DND-41 (cell line): ENCODE results near the gene CPPED1.

Experiments used
- CTCF ChIP-seq: IDR thresholded peaks from 2 replicates; pipeline ENCODE4 v1.5.1; 2012; ENCODE audit warnings: borderline replicate concordance, low read length, moderate library complexity, mild to moderate bottlenecking; ENCODE audit not compliant: poor library complexity, severe bottlenecking; ENCODE audit errors: extremely low read depth
- EZH2 ChIP-seq: IDR thresholded peaks from 3 replicates; pipeline ENCODE4 v1.6.1; 2012; ENCODE audit warnings: borderline replicate concordance, low read depth, mild to moderate bottlenecking, moderate library complexity, low read length, inconsistent platforms; ENCODE audit not compliant: severe bottlenecking

- no peak for TF ChIP-seq CTCF
- TF ChIP-seq EZH2 = no peak
Observed at GRCh38 chr16:12811441-12812383, 8.0 kb upstream of the CPPED1 start.
